ENCODE results near the gene SET.

GRCh38 chr9:128677794-128678193 lies 11.2 kb upstream of the SET start:
- no peak for TF ChIP-seq CTCF (IDR thresholded peaks at IDR 0.05)
- TF ChIP-seq EZH2 (IDR thresholded peaks at IDR 0.05; ENCODE audit: borderline replicate concordance, insufficient read depth, low read depth, low read length, poor library complexity, severe bottlenecking): no peak

Measured in B cell (primary cell).